HepG2 (cell line): ENCODE data around the gene UPF3A.

Experiments used
- CAMTA2 ChIP-seq: sonication (generic); formaldehyde crosslinking; IDR thresholded peaks from 2 replicates; pipeline ENCODE4 v1.4.0; 2020; ENCODE audit warnings: mild to moderate bottlenecking, missing genetic modification reagents, borderline replicate concordance
- CHD4 ChIP-seq: fragments of 200-600 bp; sonication (generic); IDR thresholded peaks from 2 replicates; pipeline ENCODE4 v1.7.0; 2017; ENCODE audit warnings: mild to moderate bottlenecking, low read length, borderline replicate concordance
- EP300 ChIP-seq, 3 experiments: sonication (generic) in 1 of 3; formaldehyde crosslinking in 1 of 3; IDR thresholded peaks; 2 replicates each; pipeline versions ENCODE4 v1.5.1 to v1.6.1; 2011 to 2020; ENCODE audit warnings: low read depth in 2 of 3, low read length in 2 of 3, borderline replicate concordance in 1 of 3, improper control_type of control experiment in 1 of 3, mild to moderate bottlenecking in 1 of 3, missing genetic modification reagents in 1 of 3, moderate library complexity in 1 of 3
- ERF ChIP-seq: IDR thresholded peaks from 2 replicates; pipeline ENCODE4 v1.6.1; 2018; ENCODE audit warnings: missing biosample characterization, missing genetic modification reagents
- ZNF83 ChIP-seq: sonication (generic); formaldehyde crosslinking; IDR thresholded peaks from 2 replicates; pipeline ENCODE4 v1.4.0; 2020; ENCODE audit warnings: missing genetic modification reagents, mild to moderate bottlenecking, borderline replicate concordance
- TF ChIP-seq, protein P1 (sequence below): IDR thresholded peaks from 2 replicates; pipeline ENCODE4 v1.6.1; 2012; ENCODE audit warnings: low read depth, low read length, improper control_type of control experiment
- TF ChIP-seq, protein P2 (sequence below): IDR thresholded peaks from 2 replicates; pipeline ENCODE4 v1.6.1; 2018; ENCODE audit warnings: missing genetic modification reagents, mild to moderate bottlenecking, missing compliant biosample characterization
- TF ChIP-seq, protein P3 (sequence below): sonication (generic); formaldehyde crosslinking; IDR thresholded peaks from 2 replicates; pipeline ENCODE4 v1.4.0; 2020; ENCODE audit warnings: missing genetic modification reagents

DNA sequence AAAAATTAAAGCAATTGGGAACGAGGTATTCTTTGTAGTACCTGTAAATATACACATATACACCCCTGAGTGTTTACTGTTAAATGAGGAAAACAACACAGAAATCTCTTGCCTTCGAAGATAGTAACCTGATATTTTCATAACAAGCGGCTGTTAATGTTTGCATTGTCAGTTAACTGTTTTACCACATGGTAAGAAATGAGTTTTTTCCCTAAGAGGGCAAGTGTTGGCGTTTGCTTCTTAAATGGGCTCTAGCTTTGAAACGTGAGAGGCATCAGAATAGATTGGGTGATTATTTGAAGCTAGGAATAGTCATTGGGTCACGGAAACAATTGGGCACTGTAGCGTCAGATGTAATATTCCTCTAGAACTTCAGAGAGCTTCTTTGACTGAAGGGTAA is 22.0 kb upstream of the UPF3A start:
- TF ChIP-seq, protein P1, sequence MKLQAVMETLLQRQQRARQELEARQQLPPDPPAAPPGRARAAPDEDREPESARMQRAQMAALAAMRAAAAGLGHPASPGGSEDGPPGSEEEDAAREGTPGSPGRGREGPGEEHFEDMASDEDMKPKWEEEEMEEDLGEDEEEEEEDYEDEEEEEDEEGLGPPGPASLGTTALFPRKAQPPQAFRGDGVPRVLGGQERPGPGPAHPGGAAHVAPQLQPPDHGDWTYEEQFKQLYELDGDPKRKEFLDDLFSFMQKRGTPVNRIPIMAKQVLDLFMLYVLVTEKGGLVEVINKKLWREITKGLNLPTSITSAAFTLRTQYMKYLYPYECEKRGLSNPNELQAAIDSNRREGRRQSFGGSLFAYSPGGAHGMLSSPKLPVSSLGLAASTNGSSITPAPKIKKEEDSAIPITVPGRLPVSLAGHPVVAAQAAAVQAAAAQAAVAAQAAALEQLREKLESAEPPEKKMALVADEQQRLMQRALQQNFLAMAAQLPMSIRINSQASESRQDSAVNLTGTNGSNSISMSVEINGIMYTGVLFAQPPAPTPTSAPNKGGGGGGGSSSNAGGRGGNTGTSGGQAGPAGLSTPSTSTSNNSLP, result no peak
- TF ChIP-seq, protein P2, sequence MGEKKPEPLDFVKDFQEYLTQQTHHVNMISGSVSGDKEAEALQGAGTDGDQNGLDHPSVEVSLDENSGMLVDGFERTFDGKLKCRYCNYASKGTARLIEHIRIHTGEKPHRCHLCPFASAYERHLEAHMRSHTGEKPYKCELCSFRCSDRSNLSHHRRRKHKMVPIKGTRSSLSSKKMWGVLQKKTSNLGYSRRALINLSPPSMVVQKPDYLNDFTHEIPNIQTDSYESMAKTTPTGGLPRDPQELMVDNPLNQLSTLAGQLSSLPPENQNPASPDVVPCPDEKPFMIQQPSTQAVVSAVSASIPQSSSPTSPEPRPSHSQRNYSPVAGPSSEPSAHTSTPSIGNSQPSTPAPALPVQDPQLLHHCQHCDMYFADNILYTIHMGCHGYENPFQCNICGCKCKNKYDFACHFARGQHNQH, result no peak
- no peak for TF ChIP-seq CHD4
- no peak for TF ChIP-seq ERF (CRISPR knock-in tag)
- no peak for TF ChIP-seq CAMTA2 (CRISPR knock-in tag)
- TF ChIP-seq, protein P3, sequence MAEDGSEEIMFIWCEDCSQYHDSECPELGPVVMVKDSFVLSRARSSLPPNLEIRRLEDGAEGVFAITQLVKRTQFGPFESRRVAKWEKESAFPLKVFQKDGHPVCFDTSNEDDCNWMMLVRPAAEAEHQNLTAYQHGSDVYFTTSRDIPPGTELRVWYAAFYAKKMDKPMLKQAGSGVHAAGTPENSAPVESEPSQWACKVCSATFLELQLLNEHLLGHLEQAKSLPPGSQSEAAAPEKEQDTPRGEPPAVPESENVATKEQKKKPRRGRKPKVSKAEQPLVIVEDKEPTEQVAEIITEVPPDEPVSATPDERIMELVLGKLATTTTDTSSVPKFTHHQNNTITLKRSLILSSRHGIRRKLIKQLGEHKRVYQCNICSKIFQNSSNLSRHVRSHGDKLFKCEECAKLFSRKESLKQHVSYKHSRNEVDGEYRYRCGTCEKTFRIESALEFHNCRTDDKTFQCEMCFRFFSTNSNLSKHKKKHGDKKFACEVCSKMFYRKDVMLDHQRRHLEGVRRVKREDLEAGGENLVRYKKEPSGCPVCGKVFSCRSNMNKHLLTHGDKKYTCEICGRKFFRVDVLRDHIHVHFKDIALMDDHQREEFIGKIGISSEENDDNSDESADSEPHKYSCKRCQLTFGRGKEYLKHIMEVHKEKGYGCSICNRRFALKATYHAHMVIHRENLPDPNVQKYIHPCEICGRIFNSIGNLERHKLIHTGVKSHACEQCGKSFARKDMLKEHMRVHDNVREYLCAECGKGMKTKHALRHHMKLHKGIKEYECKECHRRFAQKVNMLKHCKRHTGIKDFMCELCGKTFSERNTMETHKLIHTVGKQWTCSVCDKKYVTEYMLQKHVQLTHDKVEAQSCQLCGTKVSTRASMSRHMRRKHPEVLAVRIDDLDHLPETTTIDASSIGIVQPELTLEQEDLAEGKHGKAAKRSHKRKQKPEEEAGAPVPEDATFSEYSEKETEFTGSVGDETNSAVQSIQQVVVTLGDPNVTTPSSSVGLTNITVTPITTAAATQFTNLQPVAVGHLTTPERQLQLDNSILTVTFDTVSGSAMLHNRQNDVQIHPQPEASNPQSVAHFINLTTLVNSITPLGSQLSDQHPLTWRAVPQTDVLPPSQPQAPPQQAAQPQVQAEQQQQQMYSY (CRISPR knock-in tag), result no peak
- no peak for TF ChIP-seq EP300 (IDR thresholded peaks at IDR 0.05; ENCODE audit: low read depth in 2 of 2, low read length in 2 of 2)
- no peak for TF ChIP-seq EP300 (CRISPR knock-in tag; IDR thresholded peaks at IDR 0.05; ENCODE audit: borderline replicate concordance)
- no peak for TF ChIP-seq ZNF83 (CRISPR knock-in tag)
